Natural killer cell (primary cell): Measurements from ENCODE around the gene RPL10. TPM values are rescaled to one million over a fixed set of nuclear protein-coding genes. Genes with fewer than 3 reads are reported as not detected.

Experiments used
- ATAC-seq, 3 donors: fragments of 150-1000 bp in 2 of 3; fragments of 200-7000 bp in 1 of 3; cut with Tn5 transposase; 1 replicate in 1 of 3; 2 replicates in 2 of 3; pipeline ENCODE4 v1.10.0; 2021; ENCODE audit warnings: mild to moderate bottlenecking in 2 of 3, moderate library complexity in 2 of 3
- DNase-seq, 2 donors: peaks; one replicate each; pipeline versions ENCODE4 v3.0.0 to v3.0.0-alpha.2; 2013 to 2021; ENCODE audit warnings: mixed read lengths in 1 of 2
- H3K27ac ChIP-seq: one replicate; pipeline ENCODE4 v1.5.1; 2013; ENCODE audit warnings: mild to moderate bottlenecking, low read length
- H3K27me3 ChIP-seq: one replicate; pipeline ENCODE4 v1.6.1; 2013; ENCODE audit warnings: low read length; ENCODE audit not compliant: control insufficient read depth, insufficient read depth
- H3K36me3 ChIP-seq: one replicate; pipeline ENCODE4 v1.6.1; 2013; ENCODE audit warnings: low read length; ENCODE audit not compliant: control insufficient read depth, insufficient read depth
- H3K4me1 ChIP-seq: one replicate; pipeline ENCODE4 v1.6.1; 2013; ENCODE audit warnings: low read length; ENCODE audit not compliant: control insufficient read depth, insufficient read depth
- H3K4me3 ChIP-seq: one replicate; pipeline ENCODE4 v1.5.1; 2013; ENCODE audit warnings: low read length
- H3K9me3 ChIP-seq: one replicate; pipeline ENCODE4 v1.6.1; 2013; ENCODE audit warnings: low read length; ENCODE audit not compliant: control insufficient read depth, insufficient read depth
- H3K27ac Mint-ChIP-seq, 2 donors: one replicate each; pipeline ENCODE4 v1.8.0; 2022; ENCODE audit warnings: mild to moderate bottlenecking in 2 of 2, mixed read lengths in 2 of 2, moderate library complexity in 1 of 2
- H3K27me3 Mint-ChIP-seq, 2 donors: one replicate each; pipeline ENCODE4 v1.8.0; 2022; ENCODE audit warnings: low read depth in 2 of 2, mixed read lengths in 2 of 2
- H3K36me3 Mint-ChIP-seq: one replicate; pipeline ENCODE4 v1.8.0; 2022; ENCODE audit warnings: mixed read lengths
- H3K4me1 Mint-ChIP-seq, 2 donors: one replicate each; pipeline ENCODE4 v1.8.0; 2022; ENCODE audit warnings: mixed read lengths in 2 of 2
- H3K4me3 Mint-ChIP-seq: one replicate; pipeline ENCODE4 v1.8.0; 2022; ENCODE audit warnings: mild to moderate bottlenecking, moderate library complexity, mixed read lengths
- H3K9me3 Mint-ChIP-seq, 2 donors: one replicate each; pipeline ENCODE4 v1.8.0; 2022; ENCODE audit warnings: mixed read lengths in 2 of 2
- WGBS: methylation state at CpG from one replicate; pipeline ENCODE4 v1.1.7; 2013; ENCODE audit warnings: missing lambda C conversion rate; ENCODE audit not compliant: insufficient coverage; 5-methylcytosine and 5-hydroxymethylcytosine counted together
- intact Hi-C: fragments of 100-400 bp; cut with micrococcal nuclease; formaldehyde crosslinking; loops from one replicate; pipeline ENCODE4 v1.14.2; 2022
- total RNA-seq, 4 donors: library from RNA; stranded (reverse); fragments of 120-200 nt in 1 of 4; gene quantifications; one replicate each; pipeline versions ENCODE4 v1.2.3 to v1.2.4, GENCODE V29; 2013 to 2022
- TF ChIP-seq, protein P1 (sequence below): fragments of 200-600 bp; IDR thresholded peaks from one replicate; pipeline ENCODE4 v1.8.0; 2022; ENCODE audit warnings: antibody characterized with exemption

Gene RPL10
- total RNA-seq, 3 donors from 2014 or later (not counting 1 experiment from before 2014, with no cell fraction given) = 2,249 to 2,456 (median 2,324) TPM

DNA sequence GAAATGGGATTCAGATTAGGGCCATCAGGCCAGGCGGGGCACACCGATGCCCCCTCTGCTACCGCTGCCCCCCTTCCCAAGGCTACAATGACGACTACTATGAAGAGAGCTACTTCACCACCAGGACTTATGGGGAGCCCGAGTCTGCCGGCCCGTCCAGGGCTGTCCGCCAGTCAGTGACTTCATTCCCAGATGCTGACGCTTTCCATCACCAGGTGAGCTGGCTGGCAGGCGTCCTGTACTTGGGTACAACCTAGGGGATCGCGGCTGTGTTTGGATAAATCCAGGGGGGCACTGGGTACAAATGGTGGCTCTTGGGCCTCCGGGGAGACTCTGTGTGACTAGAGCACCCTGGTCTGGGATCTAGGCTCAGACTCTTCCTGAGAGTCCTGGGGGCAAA is 18.0 kb upstream of the RPL10 start:
- ATAC-seq (no peak), DNase-seq (no peak)
- Mint-ChIP-seq H3K27me3 (no peaks in the 10 kb centered on the region), H3K27ac (peak overlapping the region; percentile 80 to 91), H3K9me3 (no peaks in the 10 kb centered on the region), H3K4me3 (peak overlapping the region; percentile 73), H3K4me1 (peaks cover 11 to 12% of the 10 kb centered on the region in 2 donors), H3K36me3 (no peaks in the 10 kb centered on the region)
- Histone ChIP-seq H3K4me1 (peaks cover 32% of the 10 kb centered on the region), H3K27ac (peak overlapping the region; percentile 97), H3K27me3 (no peaks in the 10 kb centered on the region), H3K9me3 (no peaks in the 10 kb centered on the region), H3K4me3 (peak overlapping the region; percentile 67), H3K36me3 (peaks cover 6% of the 10 kb centered on the region)
- TF ChIP-seq, protein P1, sequence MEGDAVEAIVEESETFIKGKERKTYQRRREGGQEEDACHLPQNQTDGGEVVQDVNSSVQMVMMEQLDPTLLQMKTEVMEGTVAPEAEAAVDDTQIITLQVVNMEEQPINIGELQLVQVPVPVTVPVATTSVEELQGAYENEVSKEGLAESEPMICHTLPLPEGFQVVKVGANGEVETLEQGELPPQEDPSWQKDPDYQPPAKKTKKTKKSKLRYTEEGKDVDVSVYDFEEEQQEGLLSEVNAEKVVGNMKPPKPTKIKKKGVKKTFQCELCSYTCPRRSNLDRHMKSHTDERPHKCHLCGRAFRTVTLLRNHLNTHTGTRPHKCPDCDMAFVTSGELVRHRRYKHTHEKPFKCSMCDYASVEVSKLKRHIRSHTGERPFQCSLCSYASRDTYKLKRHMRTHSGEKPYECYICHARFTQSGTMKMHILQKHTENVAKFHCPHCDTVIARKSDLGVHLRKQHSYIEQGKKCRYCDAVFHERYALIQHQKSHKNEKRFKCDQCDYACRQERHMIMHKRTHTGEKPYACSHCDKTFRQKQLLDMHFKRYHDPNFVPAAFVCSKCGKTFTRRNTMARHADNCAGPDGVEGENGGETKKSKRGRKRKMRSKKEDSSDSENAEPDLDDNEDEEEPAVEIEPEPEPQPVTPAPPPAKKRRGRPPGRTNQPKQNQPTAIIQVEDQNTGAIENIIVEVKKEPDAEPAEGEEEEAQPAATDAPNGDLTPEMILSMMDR = no peak
- intact Hi-C loops = no loop called here
- WGBS = 69% methylated on average over 13 of the region's 13 CpGs

DNA sequence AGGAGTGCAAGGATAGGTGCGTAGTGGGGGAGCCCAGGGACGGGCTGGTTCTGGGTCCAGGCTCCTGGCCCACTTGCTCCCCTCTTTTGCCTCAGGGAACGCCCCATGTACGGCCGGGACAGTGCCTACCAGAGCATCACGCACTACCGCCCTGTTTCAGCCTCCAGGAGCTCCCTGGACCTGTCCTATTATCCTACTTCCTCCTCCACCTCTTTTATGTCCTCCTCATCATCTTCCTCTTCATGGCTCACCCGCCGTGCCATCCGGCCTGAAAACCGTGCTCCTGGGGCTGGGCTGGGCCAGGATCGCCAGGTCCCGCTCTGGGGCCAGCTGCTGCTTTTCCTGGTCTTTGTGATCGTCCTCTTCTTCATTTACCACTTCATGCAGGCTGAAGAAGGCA is 17.4 kb upstream of the RPL10 start:
- Histone ChIP-seq H3K4me1 (peaks cover 29% of the 10 kb centered on the region), H3K9me3 (no peaks in the 10 kb centered on the region), H3K36me3 (peaks cover 6% of the 10 kb centered on the region), H3K27me3 (no peaks in the 10 kb centered on the region), H3K4me3 (no peak overlapping the region), H3K27ac (no peak overlapping the region)
- TF ChIP-seq, protein P1 = no peak
- Mint-ChIP-seq H3K36me3 (no peaks in the 10 kb centered on the region), H3K27me3 (no peaks in the 10 kb centered on the region), H3K4me1 (peaks cover 11 to 12% of the 10 kb centered on the region in 2 donors), H3K4me3 (peak overlapping the region; percentile 73), H3K27ac (peak overlapping the region; percentile 80 to 91), H3K9me3 (no peaks in the 10 kb centered on the region)
- intact Hi-C loops = no loop called here
- no peak for ATAC-seq
- WGBS = 95% methylated on average over 13 of the region's 14 CpGs
- DNase-seq = no peak

DNA sequence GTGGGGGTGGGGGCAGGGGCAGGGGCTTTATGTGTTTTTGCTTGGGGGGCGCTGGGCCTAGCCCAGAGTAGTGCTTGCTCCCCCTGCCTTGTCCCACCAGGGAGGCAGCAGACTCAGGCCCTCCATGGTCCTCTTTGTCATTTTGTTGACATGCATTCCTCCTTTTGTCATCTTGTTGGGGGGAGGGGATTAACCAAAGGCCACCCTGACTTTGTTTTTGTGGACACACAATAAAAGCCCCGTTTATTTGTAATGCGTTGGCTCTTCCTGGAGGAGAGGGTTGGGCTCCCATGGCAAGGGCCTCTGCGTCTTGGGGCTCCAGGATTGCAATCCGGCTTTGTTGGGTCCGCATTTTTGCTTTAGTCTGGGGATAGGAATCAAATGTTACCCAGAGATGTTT is 16.9 kb upstream of the RPL10 start:
- Mint-ChIP-seq H3K9me3 (no peaks in the 10 kb centered on the region), H3K36me3 (no peaks in the 10 kb centered on the region), H3K27ac (peak overlapping the region; percentile 80 to 91), H3K4me1 (peaks cover 11 to 12% of the 10 kb centered on the region in 2 donors), H3K27me3 (no peaks in the 10 kb centered on the region), H3K4me3 (no peak overlapping the region)
- 55% methylated on average over 4 of the region's 6 CpGs for WGBS
- Histone ChIP-seq H3K27ac (no peak overlapping the region), H3K4me1 (peaks cover 29% of the 10 kb centered on the region), H3K36me3 (peaks cover 6% of the 10 kb centered on the region), H3K27me3 (no peaks in the 10 kb centered on the region), H3K9me3 (no peaks in the 10 kb centered on the region), H3K4me3 (no peak overlapping the region)
- DNase-seq (no peak), ATAC-seq (no peak)
- intact Hi-C loops = no loop called here
- TF ChIP-seq, protein P1 = no peak

DNA sequence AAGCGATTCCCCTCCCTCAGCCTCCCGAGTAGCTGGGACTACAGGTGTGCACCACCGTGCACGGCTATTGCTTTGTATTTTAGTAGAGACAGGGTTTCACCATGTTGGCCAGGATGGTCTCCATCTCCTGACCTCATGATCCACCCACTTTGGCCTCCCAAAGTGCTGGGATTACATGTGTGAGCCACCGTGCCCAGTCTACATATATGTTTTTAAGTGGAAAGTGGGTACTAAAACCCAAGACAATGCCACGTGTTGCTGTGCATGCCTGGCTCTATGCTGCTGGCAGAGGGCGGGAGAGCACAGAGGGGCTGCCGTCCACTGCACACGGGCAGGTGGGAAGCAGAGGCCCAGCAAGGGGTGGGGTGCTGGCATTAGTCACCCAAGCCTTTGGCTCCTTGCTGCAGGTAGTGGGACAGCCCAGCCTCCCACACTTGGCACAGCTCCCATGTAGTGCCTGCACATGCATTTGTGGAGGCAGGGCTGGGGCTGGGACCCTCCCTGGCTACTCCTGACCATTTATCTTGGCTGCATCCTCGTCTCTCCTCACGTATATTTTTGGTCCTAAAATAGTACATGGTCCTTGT is 15.6 kb upstream of the RPL10 start:
- Mint-ChIP-seq H3K27ac (no peak overlapping the region), H3K4me3 (no peak overlapping the region), H3K9me3 (no peaks in the 10 kb centered on the region), H3K4me1 (peaks cover 11 to 12% of the 10 kb centered on the region in 2 donors), H3K36me3 (no peaks in the 10 kb centered on the region), H3K27me3 (no peaks in the 10 kb centered on the region)
- no peaks in the 10 kb centered on the region for H3K27me3 ChIP-seq
- ATAC-seq (no peak), DNase-seq (no peak)
- WGBS = 87% methylated on average over 8 of the region's 11 CpGs
- H3K4me1 ChIP-seq = peaks cover 22% of the 10 kb centered on the region
- peaks cover 6% of the 10 kb centered on the region for H3K36me3 ChIP-seq
- no peak overlapping the region for H3K27ac ChIP-seq
- TF ChIP-seq, protein P1 = no peak
- H3K9me3 ChIP-seq = no peaks in the 10 kb centered on the region
- intact Hi-C loops = no loop called here
- H3K4me3 ChIP-seq = no peak overlapping the region
